Right lobe of liver (tissue), 6 donors: ENCODE data around the gene PGM2. TPM values are rescaled to one million over a fixed set of nuclear protein-coding genes. Genes with fewer than 3 reads are reported as not detected.
A peak's percentile ranks its signal among the peaks of the same experiment; 100 is the strongest.

Source experiments
- ATAC-seq, 4 donors: fragments of 200-7000 bp; cut with Tn5 transposase; one replicate each; pipeline ENCODE4 v1.9.1; 2020; ENCODE audit warnings: mild to moderate bottlenecking in 4 of 4, moderate library complexity in 4 of 4
- DNase-seq, 3 donors: peaks; one replicate each; pipeline ENCODE4 v3.0.0-alpha.2; 2020
- H3K27ac ChIP-seq, 3 donors: fragments of 200-600 bp; one replicate each; pipeline ENCODE4 v1.8.0; 2022
- H3K27me3 ChIP-seq, 2 donors: fragments of 200-600 bp; one replicate each; pipeline ENCODE4 v1.8.0; 2022
- H3K36me3 ChIP-seq, 4 donors: fragments of 200-600 bp; sonication (generic) in 1 of 4; one replicate each; pipeline versions ENCODE4 v1.5.1 to v1.8.0; 2017 to 2022; ENCODE audit warnings: control low read depth in 1 of 4
- H3K4me1 ChIP-seq, 4 donors: fragments of 200-600 bp; sonication (generic) in 1 of 4; one replicate each; pipeline versions ENCODE4 v1.5.1 to v1.8.0; 2017 to 2022; ENCODE audit warnings: control low read depth in 1 of 4
- H3K4me3 ChIP-seq, 3 donors: fragments of 200-600 bp; one replicate each; pipeline ENCODE4 v1.8.0; 2022
- H3K9me3 ChIP-seq, 4 donors: fragments of 200-600 bp; sonication (generic) in 1 of 4; one replicate each; pipeline versions ENCODE4 v1.5.1 to v1.8.0; 2017 to 2022; ENCODE audit warnings: control low read depth in 1 of 4
- CTCF ChIP-seq, 4 donors: fragments of 200-600 bp in 3 of 4; fragments of 450-650 bp in 1 of 4; IDR thresholded peaks; one replicate each; pipeline versions ENCODE4 v1.5.1 to v1.8.0; 2016 to 2022; ENCODE audit warnings: antibody characterized with exemption in 4 of 4, mild to moderate bottlenecking in 2 of 4
- POLR2A ChIP-seq: fragments of 450-650 bp; IDR thresholded peaks from one replicate; pipeline ENCODE4 v1.6.1; 2017; ENCODE audit warnings: antibody characterized with exemption, mild to moderate bottlenecking
- WGBS: methylation state at CpG from one replicate; pipeline ENCODE4 v1.1.6; 2018; ENCODE audit warnings: low coverage, low lambda C conversion rate; ENCODE audit not compliant: insufficient coverage; ENCODE audit errors: missing lambda C conversion rate; 5-methylcytosine and 5-hydroxymethylcytosine counted together
- intact Hi-C, 2 donors: fragments of 100-400 bp; cut with DNase I; formaldehyde crosslinking; loops; one replicate each; pipeline versions ENCODE4 v1.11.2 to v1.14.1; 2022
- total RNA-seq, 6 experiments: library from RNA; depleted of rRNA in 2 of 6; stranded (reverse); fragments of >200 nt in 2 of 6; fragmentation: NEBNext Ultra II Directional in 3 of 6; extraction: Animal tissue kit (Norgen Biotek cat#: 25700) in 3 of 6; gene quantifications; one replicate each; pipeline versions ENCODE4 v1.1.0 to v1.2.4, GENCODE V29; 2016 to 2023
- donor health status: DM: no; HTN: yes; CAD: no.
- donor health status: DM: no; HTN: no; CAD: no.
- donor health status: DM: no; HTN: no; CAD: no.
- donor health status: DM: no; HTN: yes; CAD: no.
- donor health status: DM: no; HTN: yes; CAD: no.

Gene PGM2
- total RNA-seq, 6 experiments from 2014 or later = 5.5 to 16.3 (median 7.3) TPM

GRCh38 chr4:37795581-37796195 is 30.8 kb upstream of the PGM2 start:
- ATAC-seq = no peak
- Histone ChIP-seq H3K27me3 (no peaks in the 10 kb centered on the region), H3K27ac (no peak overlapping the region), H3K9me3 (no peaks in the 10 kb centered on the region), H3K4me3 (no peak overlapping the region), H3K4me1 (no peaks in the 10 kb centered on the region), H3K36me3 (no peaks in the 10 kb centered on the region)
- 59% methylated on average over 3 of the region's 3 CpGs for WGBS
- TF ChIP-seq CTCF (IDR thresholded peaks at IDR 0.05) = no peak
- intact Hi-C loops = loop anchor here (10.0 kb wide), 1 partner anchor 191 kb away; no protein-coding TSS in a partner anchor
- no peak for DNase-seq

GRCh38 chr4:37797374-37797773 is 29.1 kb upstream of the PGM2 start:
- intact Hi-C loops = loop anchor here (10.0 kb wide), 1 partner anchor 193 kb away; no protein-coding TSS in a partner anchor
- Histone ChIP-seq H3K4me1 (no peaks in the 10 kb centered on the region), H3K4me3 (no peak overlapping the region), H3K36me3 (no peaks in the 10 kb centered on the region), H3K9me3 (no peaks in the 10 kb centered on the region), H3K27ac (no peak overlapping the region), H3K27me3 (no peaks in the 10 kb centered on the region)
- WGBS = 64% methylated on average over 2 of the region's 2 CpGs
- DNase-seq (no peak), ATAC-seq (peak in 1 of 4 donors; percentile 37)
- TF ChIP-seq POLR2A = no peak
- TF ChIP-seq CTCF (IDR thresholded peaks at IDR 0.05) = no peak

DNA sequence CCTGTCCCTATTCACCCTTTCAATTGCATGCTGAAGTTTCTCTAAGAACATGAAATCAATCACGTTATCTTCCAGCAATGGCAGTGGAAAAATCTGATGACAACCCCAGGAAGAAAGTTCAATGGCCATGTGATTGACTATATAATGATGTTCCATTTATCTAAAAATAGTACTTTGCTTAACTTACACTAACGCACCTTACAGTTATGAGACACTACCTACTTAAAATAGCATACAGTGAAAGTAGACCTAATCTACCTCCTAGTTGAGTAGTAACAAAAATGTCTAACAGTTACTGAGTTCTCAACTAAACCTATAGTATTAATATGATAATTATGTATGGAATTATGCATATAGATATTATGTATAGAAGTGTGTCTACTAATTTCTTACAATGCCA is 28.6 kb upstream of the PGM2 start:
- intact Hi-C loops = loop anchor here (10.0 kb wide), 1 partner anchor 193 kb away; no protein-coding TSS in a partner anchor
- DNase-seq = no peak

DNA sequence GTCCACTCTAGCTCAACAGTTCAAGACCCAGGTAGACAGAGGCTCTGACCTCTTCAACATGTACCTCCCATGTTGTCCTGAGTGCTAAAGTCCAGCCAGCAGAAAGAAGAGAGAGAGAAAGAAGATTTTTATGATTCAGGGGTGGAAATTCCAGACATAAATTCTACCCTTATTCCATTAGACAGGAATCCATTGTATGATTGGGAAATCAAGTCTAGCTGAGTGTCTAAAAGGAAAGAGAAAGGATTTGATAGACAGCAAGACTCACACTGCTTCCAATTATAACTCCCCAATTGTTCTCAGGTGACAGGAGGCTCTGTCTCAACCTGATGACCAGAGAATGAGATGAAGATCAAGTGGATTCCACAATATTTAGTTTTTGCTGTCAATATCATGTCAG is 27.9 kb upstream of the PGM2 start:
- no peaks in the 10 kb centered on the region for H3K27me3 ChIP-seq
- ATAC-seq (no peak), DNase-seq (no peak)
- no peak overlapping the region for H3K4me3 ChIP-seq
- TF ChIP-seq POLR2A = no peak
- no peak for TF ChIP-seq CTCF (IDR thresholded peaks at IDR 0.05)
- no peaks in the 10 kb centered on the region for H3K36me3 ChIP-seq
- no peak overlapping the region for H3K27ac ChIP-seq
- H3K4me1 ChIP-seq = no peaks in the 10 kb centered on the region
- intact Hi-C loops = loop anchor here (10.0 kb wide), 1 partner anchor 194 kb away; no protein-coding TSS in a partner anchor
- H3K9me3 ChIP-seq = no peaks in the 10 kb centered on the region

More for the DNA sequence above, 28.6 kb upstream of the PGM2 start:
- 59% methylated on average over 2 of the region's 2 CpGs for WGBS
- no peak for ATAC-seq
- Histone ChIP-seq H3K9me3 (no peaks in the 10 kb centered on the region), H3K27ac (no peak overlapping the region), H3K36me3 (no peaks in the 10 kb centered on the region), H3K4me1 (no peaks in the 10 kb centered on the region), H3K4me3 (no peak overlapping the region), H3K27me3 (no peaks in the 10 kb centered on the region)
- TF ChIP-seq POLR2A (no peak), CTCF (IDR thresholded peaks at IDR 0.05) (no peak)
